Fibroblast of mammary gland (primary cell): ENCODE data around the gene DSG2.

Experiments
- DNase-seq: peaks from one replicate; pipeline ENCODE4 v3.0.0-alpha.2; 2010; ENCODE audit warnings: low read depth
- H3K4me3 ChIP-seq: 2 replicates; pipeline ENCODE4 v1.5.1; 2011; ENCODE audit warnings: low read depth, mild to moderate bottlenecking, low read length, moderate library complexity; ENCODE audit not compliant: control insufficient read depth
- CTCF ChIP-seq: conservative IDR thresholded peaks from 2 replicates; pipeline ENCODE4 v1.5.1; 2011; ENCODE audit warnings: low read depth, low read length, inconsistent platforms; ENCODE audit not compliant: control insufficient read depth, insufficient read depth

Gene DSG2

DNA sequence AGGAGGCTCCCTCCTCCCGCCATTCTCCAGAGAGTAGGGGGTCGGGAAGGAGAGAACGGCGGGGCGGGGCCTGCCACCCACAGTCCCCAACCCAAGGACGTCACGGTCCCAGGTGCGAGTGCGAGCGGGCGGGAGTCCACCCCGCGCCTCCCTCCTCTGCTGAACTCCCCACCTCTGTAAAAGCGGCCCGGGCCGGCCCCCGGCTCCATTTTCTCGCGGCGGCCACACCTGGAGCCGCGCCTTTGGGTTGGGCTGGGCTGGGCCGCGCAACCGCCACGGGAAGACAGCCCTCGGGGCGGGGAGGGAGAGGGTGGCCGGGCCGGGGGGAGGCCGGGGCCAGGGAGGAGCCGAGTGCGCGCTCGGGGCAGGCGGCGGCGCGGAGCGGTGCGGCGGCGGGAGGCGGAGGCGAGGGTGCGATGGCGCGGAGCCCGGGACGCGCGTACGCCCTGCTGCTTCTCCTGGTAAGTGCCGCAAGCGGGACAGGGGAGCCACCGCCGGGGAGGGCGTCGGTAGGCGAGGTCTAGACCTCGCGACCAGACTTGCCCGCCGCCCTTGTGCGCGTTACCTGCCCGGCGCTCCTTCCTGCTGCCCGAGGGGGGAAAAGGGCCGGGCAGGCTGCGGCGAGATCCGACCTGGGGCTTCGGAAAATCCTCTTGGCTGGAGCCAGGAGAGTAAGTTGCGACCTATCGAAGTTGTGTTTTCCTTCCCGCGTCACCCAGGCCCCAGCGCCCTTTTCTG is at the start of gene DSG2:
Gene DSG2 (plus strand): TSS at position 342 of the 738 bp plus-strand sequence. CDS start 75 bp downstream, at position 417.
- no peak for TF ChIP-seq CTCF
- DNase-seq, result peak; percentile 9
- H3K4me3 ChIP-seq, result peak within 1 kb of the TSS; percentile 48

DNA sequence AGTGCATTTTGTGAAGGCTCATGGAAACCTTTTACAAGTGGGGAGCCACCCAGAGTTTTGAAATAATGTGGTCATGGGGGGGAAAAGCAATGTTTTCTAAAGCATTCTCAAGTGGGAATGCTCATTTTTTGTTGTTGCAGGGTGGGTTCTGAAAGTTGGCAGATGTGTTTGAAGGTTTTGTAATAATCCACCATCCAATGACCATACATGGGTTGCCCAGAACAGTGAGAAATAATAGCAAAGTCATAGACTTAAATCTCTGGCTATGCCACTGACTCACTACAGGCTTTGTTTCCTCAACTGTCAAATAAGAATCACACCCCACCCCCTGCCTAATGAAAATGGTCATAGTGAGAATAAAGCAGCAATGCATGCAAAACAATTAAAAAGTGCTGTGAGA is 47.6 kb upstream of the DSG2 start:
- no peak overlapping the region for H3K4me3 ChIP-seq
- no peak for TF ChIP-seq CTCF
- DNase-seq, result peak; percentile 66

DNA sequence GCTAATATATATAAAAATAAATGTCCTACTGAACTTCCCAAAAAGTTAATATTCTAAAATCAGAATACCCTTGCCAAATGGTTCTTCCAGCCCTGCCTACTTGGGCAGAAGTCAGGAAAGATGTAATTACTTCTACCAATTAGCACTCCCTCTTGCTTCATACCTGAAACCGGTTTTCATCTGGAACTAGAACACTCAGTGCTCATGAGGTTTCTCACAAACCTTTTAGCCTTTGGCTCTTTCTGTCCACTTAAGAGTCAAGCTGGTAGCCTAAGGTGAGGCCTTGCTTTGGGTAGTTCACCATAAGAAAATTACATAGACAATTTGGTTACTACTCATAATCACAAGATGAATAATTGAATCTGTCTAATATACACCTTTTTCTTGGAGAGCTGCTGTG is 46.4 kb upstream of the DSG2 start:
- no peak for DNase-seq
- no peak for TF ChIP-seq CTCF
- no peak overlapping the region for H3K4me3 ChIP-seq

GRCh38 chr18:31454066-31454708 is 43.8 kb upstream of the DSG2 start:
- no peak for TF ChIP-seq CTCF
- H3K4me3 ChIP-seq, result no peak overlapping the region
- DNase-seq, result peak; percentile 80

GRCh38 chr18:31469629-31470028 is 28.3 kb upstream of the DSG2 start:
- H3K4me3 ChIP-seq, result no peak overlapping the region
- no peak for DNase-seq
- TF ChIP-seq CTCF, result no peak

- TF ChIP-seq CTCF, result no peak
- no peak overlapping the region for H3K4me3 ChIP-seq
- DNase-seq, result no peak
Measured at GRCh38 chr18:31478688-31479087, 19.3 kb upstream of the DSG2 start.
